ENCODE measurements around the gene MACROD2.

Gene MACROD2

GRCh38 chr20:14413835-14414234, 418.5 kb downstream of the MACROD2 start:
- no peak for DNase-seq (ENCODE audit: low spot score)
- ChIA-PET CTCF (no interaction called here), POLR2A (ENCODE audit: low non-redundant PET) (no interaction called here)
- H3K27ac ChIP-seq, result no peak overlapping the region
- TF ChIP-seq, protein P1, sequence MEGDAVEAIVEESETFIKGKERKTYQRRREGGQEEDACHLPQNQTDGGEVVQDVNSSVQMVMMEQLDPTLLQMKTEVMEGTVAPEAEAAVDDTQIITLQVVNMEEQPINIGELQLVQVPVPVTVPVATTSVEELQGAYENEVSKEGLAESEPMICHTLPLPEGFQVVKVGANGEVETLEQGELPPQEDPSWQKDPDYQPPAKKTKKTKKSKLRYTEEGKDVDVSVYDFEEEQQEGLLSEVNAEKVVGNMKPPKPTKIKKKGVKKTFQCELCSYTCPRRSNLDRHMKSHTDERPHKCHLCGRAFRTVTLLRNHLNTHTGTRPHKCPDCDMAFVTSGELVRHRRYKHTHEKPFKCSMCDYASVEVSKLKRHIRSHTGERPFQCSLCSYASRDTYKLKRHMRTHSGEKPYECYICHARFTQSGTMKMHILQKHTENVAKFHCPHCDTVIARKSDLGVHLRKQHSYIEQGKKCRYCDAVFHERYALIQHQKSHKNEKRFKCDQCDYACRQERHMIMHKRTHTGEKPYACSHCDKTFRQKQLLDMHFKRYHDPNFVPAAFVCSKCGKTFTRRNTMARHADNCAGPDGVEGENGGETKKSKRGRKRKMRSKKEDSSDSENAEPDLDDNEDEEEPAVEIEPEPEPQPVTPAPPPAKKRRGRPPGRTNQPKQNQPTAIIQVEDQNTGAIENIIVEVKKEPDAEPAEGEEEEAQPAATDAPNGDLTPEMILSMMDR (conservative IDR thresholded peaks at IDR 0.05; ENCODE audit: low read depth), result no peak

- CTCF ChIA-PET, result no interaction called here
- no peak overlapping the region for H3K27ac ChIP-seq
- POLR2A ChIA-PET (ENCODE audit: low non-redundant PET), result no interaction called here
- DNase-seq (ENCODE audit: low spot score), result no peak
- TF ChIP-seq, protein P1 (conservative IDR thresholded peaks at IDR 0.05; ENCODE audit: low read depth), result no peak
These were observed 419.2 kb downstream of the MACROD2 start for GRCh38 chr20:14414560-14414959.

- ChIA-PET POLR2A (ENCODE audit: low non-redundant PET) (no interaction called here), CTCF (interaction anchor here (0.6 kb wide), 1 partner anchor 30 kb away, joined by 3 read pairs; no protein-coding TSS in a partner anchor)
- H3K27ac ChIP-seq, result no peak overlapping the region
- TF ChIP-seq, protein P1 (conservative IDR thresholded peaks at IDR 0.05; ENCODE audit: low read depth), result no peak
- DNase-seq (ENCODE audit: low spot score), result no peak
These were observed 420.2 kb downstream of the MACROD2 start for GRCh38 chr20:14415467-14415866.

DNA sequence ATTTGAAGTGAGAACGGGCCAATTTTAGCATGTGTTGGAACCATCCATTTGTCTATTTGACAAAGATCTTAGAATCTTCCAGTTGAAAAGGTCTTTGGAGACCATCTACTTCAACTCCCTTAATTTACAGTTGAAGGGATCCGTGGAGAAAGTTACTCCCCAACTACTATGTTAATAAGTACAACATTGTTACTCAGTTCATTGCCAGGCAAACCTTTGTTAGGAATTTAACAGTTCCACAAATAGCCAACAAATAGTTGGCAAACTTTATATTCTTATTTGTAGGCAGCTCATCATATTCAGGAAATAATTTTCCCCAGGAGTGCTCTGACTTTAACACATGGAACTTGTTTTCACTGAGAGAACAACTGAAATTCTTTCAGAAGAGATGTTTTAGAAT, 423.1 kb downstream of the MACROD2 start:
- ChIA-PET CTCF (no interaction called here), POLR2A (ENCODE audit: low non-redundant PET) (no interaction called here)
- TF ChIP-seq, protein P1 (conservative IDR thresholded peaks at IDR 0.05; ENCODE audit: low read depth), result no peak
- H3K27ac ChIP-seq, result no peak overlapping the region
- no peak for DNase-seq (ENCODE audit: low spot score)

DNA sequence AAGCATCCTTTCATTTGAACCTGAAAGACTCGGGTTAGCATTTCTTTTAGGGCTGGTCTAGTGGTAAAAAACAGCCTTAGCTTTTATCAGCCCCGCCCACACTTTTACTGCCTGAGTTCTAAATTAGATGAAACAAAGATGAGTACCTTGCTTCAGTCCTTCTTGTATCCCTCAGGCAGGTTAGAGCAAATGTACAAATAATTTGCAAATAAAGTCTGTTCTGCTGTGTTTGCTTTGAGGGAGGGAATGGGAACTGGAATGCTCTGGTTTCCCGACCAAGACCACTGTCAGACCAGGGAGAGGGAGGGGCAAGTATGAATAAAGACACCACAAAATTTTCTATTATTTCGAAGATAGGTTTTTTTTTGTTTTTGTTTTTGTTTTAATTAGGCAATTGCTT, 427.6 kb downstream of the MACROD2 start:
- no peak for DNase-seq (ENCODE audit: low spot score)
- POLR2A ChIA-PET (ENCODE audit: low non-redundant PET), result no interaction called here
- TF ChIP-seq, protein P1 (conservative IDR thresholded peaks at IDR 0.05; ENCODE audit: low read depth), result no peak
- CTCF ChIA-PET, result no interaction called here
- H3K27ac ChIP-seq, result no peak overlapping the region

GRCh38 chr20:14431568-14431967, 436.3 kb downstream of the MACROD2 start:
- TF ChIP-seq, protein P1 (conservative IDR thresholded peaks at IDR 0.05; ENCODE audit: low read depth), result no peak
- ChIA-PET CTCF (no interaction called here), POLR2A (ENCODE audit: low non-redundant PET) (interaction anchor here (0.5 kb wide), 1 partner anchor 95 kb away, joined by 3 read pairs; no protein-coding TSS in a partner anchor)

GRCh38 chr20:14432085-14432484, 436.8 kb downstream of the MACROD2 start:
- CTCF ChIA-PET, result no interaction called here
- TF ChIP-seq, protein P1 (conservative IDR thresholded peaks at IDR 0.05; ENCODE audit: low read depth), result no peak
- H3K27ac ChIP-seq, result no peak overlapping the region
- POLR2A ChIA-PET (ENCODE audit: low non-redundant PET), result no interaction called here
- no peak for DNase-seq (ENCODE audit: low spot score)

More at GRCh38 chr20:14431568-14431967, 436.3 kb downstream of the MACROD2 start:
- no peak overlapping the region for H3K27ac ChIP-seq
- no peak for DNase-seq (ENCODE audit: low spot score)
